LNCAP (cell line): ENCODE results near the gene METTL3.

Experiments
- CTCF ChIP-seq: fragments of 450-650 bp; IDR thresholded peaks from 2 replicates; pipeline ENCODE4 v1.5.1; 2017; ENCODE audit warnings: mild to moderate bottlenecking

METTL3 gene

GRCh38 chr14:21510735-21511657, at the start of gene METTL3:
TSS of gene METTL3 (minus strand) at chr14:21511340. CDS start at chr14:21511223, 117 bp downstream.
- TF ChIP-seq CTCF = no peak

- no peak for TF ChIP-seq CTCF
Measured at GRCh38 chr14:21558703-21559170, 47.6 kb upstream of the METTL3 start.

GRCh38 chr14:21557084-21557901, 46.2 kb upstream of the METTL3 start:
- TF ChIP-seq CTCF = peak; percentile 56

- TF ChIP-seq CTCF = no peak
Measured at GRCh38 chr14:21556378-21557083, 45.4 kb upstream of the METTL3 start.

GRCh38 chr14:21553266-21553665, 42.1 kb upstream of the METTL3 start:
- TF ChIP-seq CTCF = no peak

- TF ChIP-seq CTCF = no peak
Measured at GRCh38 chr14:21543963-21544362, 32.8 kb upstream of the METTL3 start.

GRCh38 chr14:21543521-21543960, 32.4 kb upstream of the METTL3 start:
- TF ChIP-seq CTCF = no peak
